HL-60 (cell line): ENCODE data around the gene HDGFL3.
A peak's percentile ranks its signal among the peaks of the same experiment; 100 is the strongest.

Source experiments
- DNase-seq, 2 experiments: peaks; one replicate each; pipeline ENCODE4 v3.0.0-alpha.2; 2010 to 2020; ENCODE audit warnings: low read depth in 1 of 2, low spot score in 1 of 2
- H3K27ac ChIP-seq: fragments of 250-450 bp; sonication (Bioruptor Pico); replicated peaks from 2 replicates; pipeline ENCODE4 v1.5.1; 2020; ENCODE audit warnings: mild to moderate bottlenecking, moderate library complexity
- H3K27me3 ChIP-seq: fragments of 250-450 bp; sonication (Bioruptor Pico); 2 replicates; pipeline ENCODE4 v1.5.1; 2021; ENCODE audit warnings: mild to moderate bottlenecking, moderate library complexity; ENCODE audit not compliant: insufficient read depth, poor library complexity, severe bottlenecking
- H3K4me3 ChIP-seq: replicated peaks from 2 replicates; pipeline ENCODE4 v1.5.1; 2011; ENCODE audit warnings: mild to moderate bottlenecking, control low read depth, low read length; ENCODE audit not compliant: insufficient read depth
- CTCF ChIP-seq: IDR thresholded peaks from one replicate; pipeline ENCODE4 v1.5.1; 2011; ENCODE audit warnings: low read length, control low read depth, inconsistent platforms; ENCODE audit not compliant: insufficient read depth
- GABPA ChIP-seq: IDR thresholded peaks from 2 replicates; pipeline ENCODE4 v1.6.1; 2012; ENCODE audit warnings: low read depth
- POLR2AphosphoS5 ChIP-seq: IDR thresholded peaks from 2 replicates; pipeline ENCODE4 v1.6.1; 2012; ENCODE audit warnings: low read depth
- REST ChIP-seq: IDR thresholded peaks from 2 replicates; pipeline ENCODE4 v1.6.1; 2012; ENCODE audit warnings: low read depth; ENCODE audit not compliant: insufficient replicate concordance
- SPI1 ChIP-seq: IDR thresholded peaks from 2 replicates; pipeline ENCODE4 v1.6.1; 2012; ENCODE audit warnings: low read depth, mild to moderate bottlenecking, borderline replicate concordance
- long read RNA-seq: library from polyadenylated mRNA; unstranded; transcript quantifications from one replicate; pipeline ENCODE4 v2.0.0, GENCODE V29; 2020

HDGFL3 gene
- long read RNA-seq, full-length matches to known transcripts: 1 of 2 reads
- long read RNA-seq, partial matches to known transcripts: 0 of 2 reads
- long read RNA-seq, other reads (novel, unspliced or antisense): 1 of 2 reads

GRCh38 chr15:83207660-83208366, at the start of gene HDGFL3:
TSS of gene HDGFL3 (minus strand) at chr15:83207823. CDS start at chr15:83207414, 409 bp downstream.
- no peak within 1 kb of the TSS for H3K27ac ChIP-seq
- peak; percentile 3 to 10 for DNase-seq
- H3K27me3 ChIP-seq: peaks cover 46% of the 10 kb centered on the region
- H3K4me3 ChIP-seq: peak within 1 kb of the TSS; percentile 43
- TF ChIP-seq CTCF: no peak
- TF ChIP-seq SPI1: no peak
- no peak for TF ChIP-seq GABPA
- TF ChIP-seq POLR2AphosphoS5: no peak
- no peak for TF ChIP-seq REST

GRCh38 chr15:83250781-83251180, 43.2 kb upstream of the HDGFL3 start:
- TF ChIP-seq REST: no peak
- no peak for TF ChIP-seq CTCF
- no peak for TF ChIP-seq GABPA
- no peak overlapping the region for H3K4me3 ChIP-seq
- H3K27me3 ChIP-seq: no peaks in the 10 kb centered on the region
- no peak for DNase-seq
- H3K27ac ChIP-seq: no peak overlapping the region

GRCh38 chr15:83249030-83249343, 41.4 kb upstream of the HDGFL3 start:
- Histone ChIP-seq H3K27ac (no peak overlapping the region), H3K4me3 (no peak overlapping the region), H3K27me3 (no peaks in the 10 kb centered on the region)
- no peak for DNase-seq
- TF ChIP-seq GABPA (no peak), SPI1 (no peak), CTCF (no peak), REST (no peak), POLR2AphosphoS5 (no peak)
